Activated CD4-positive, alpha-beta T cell treated with anti-CD3 and anti-CD28 coated beads for 1 hour (primary cell): Measurements from ENCODE around the gene CDCA5.

Experiments
- DNase-seq: peaks from one replicate; pipeline ENCODE4 v3.0.0-alpha.2; 2020

Gene CDCA5

GRCh38 chr11:65104628-65105027 is 20.8 kb upstream of the CDCA5 start:
- DNase-seq: no peak

DNA sequence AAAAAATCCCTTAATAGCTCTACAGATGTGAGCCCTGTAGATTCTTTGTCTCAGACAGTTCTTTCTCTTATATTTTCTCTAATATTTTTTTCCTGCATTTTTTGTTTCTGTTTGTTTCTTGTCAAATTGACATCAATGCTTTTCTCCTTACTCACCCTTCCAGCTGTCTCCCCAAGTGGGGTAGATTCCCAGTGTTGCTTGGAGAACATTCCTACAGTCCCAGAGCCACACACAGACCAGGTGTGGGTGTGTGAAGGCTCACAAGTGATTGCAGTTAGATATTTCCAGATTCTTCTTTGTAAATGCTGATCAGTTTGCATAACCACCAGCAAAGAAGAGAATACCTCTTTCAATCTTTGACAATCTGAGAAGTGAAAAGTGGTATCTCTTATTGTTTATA is 19.6 kb upstream of the CDCA5 start:
- no peak for DNase-seq

DNA sequence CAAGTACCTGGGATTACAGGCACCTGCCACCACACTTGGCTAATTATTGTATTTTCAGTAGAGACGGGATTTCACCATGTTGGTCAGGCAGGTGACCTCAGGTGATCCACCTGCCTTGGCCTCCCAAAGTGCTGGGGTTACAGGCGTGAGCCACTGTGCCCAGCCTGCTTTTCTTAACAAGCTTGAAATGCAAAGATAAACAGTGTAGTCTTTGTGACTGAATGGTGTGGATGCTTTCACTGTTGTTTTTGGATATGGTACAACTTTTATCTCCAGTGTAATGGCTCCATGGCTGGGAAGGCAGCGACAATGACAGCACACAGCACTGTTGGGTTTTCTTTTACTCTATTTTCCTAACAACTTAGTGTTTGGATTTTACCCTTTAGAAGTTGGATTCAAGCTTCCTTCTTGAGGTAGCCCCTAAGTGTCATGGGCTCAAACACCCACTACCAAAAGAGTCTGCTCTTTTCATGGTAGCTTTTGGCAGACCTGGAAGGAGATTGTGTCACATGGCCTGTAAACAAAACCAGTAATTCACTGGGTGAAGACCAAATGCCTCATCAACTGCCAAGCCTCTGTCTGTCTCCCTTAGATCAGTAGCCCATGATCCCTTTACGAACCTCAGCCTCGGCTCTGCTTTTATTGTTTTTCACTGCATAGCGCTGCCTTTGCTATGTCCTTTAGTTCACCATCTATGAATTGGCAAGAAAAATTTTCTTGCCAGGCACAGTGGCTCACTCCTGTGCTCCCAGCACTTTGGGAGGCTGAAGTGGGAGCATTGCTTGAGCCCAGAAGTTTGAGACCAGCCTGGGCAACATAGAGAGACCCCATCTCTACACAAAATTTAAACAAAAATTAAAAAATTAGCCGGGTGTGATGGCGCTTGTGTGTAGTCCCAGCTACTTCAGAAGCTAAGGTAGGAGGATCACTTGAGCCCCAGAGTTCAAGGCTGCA is 18.6 kb upstream of the CDCA5 start:
- no peak for DNase-seq

DNA sequence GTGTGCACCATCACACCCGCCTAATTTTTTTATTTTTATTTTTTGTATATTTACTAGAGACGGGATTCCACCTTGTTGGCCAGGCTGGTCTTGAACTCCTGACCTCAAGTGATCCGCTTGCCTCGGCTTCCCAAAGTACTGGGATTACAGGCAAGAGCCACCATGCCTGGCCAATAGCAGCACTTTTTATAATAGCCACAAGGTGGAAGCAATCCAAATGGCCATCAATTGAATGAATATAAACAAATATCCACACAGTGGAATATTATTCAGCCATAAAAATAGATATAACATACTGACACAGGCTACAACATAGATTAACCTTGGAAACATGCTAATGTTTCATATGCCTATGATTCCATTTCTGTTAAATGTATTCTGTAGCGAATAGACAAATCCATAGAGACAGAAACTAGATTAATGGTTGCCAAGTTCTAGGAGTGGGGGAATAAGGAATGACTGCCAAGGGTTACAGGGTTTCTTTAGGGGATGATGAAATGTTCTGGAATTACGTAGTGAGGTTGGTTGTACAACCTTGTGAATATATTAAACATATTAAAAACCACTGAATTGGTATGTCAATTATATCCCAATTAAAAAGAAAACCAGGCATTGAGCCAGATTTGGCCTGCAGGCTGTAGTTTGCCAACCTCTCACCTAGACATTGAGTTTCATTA is 17.0 kb upstream of the CDCA5 start:
- no peak for DNase-seq

DNA sequence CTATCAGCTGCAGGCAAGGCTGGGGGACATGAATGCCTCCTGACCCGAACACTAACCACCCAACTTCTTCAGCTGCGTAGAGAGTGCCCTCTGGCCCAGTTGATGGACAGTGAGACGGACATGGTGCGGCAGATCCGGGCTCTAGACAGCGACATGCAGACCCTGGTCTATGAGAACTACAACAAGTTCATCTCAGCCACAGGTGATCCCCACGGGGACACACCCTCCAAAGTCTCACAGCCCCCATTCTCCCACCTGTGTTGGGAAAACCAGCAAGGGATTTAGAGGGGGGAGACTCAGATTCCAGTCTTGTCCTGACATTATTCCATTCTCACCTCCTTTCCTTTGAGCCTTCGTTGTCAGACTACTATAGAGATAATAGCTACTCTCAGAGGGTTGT is 13.1 kb upstream of the CDCA5 start:
- DNase-seq: no peak

DNA sequence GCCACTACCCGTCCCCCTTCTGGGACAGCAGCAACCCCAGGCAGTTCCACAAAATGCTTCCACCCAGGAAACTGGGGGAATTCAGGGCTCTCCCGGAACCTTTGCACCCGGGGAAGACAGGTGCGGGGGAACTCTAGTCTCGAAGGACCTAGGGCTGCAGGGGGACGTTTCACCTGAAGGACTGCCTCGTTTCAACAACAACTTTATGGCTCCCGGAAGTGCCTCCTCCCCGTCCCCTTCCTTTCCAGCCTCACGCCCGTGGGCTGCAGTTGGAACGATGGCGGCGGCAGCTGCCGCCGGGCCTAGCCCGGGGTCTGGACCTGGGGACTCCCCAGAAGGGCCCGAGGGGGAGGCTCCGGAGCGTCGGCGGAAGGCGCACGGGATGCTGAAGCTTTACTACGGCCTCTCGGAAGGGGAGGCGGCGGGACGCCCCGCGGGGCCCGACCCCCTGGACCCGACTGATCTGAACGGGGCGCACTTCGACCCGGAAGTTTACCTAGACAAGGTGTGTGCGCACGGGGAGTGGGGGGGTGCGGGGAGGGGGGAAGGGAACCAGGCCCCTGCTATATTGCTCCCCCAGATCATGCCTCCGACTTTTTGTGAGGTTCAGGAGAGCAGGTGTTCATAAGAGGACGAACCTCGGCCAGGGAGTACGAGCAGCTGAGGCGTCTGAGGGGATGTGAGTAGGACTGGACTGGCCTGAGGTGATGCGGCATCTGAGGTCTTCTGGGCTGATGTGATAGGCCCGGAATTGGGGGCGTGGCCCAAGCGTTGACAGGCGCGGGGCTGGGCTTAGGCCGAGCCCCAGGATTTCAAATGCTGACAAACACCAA is 12.3 kb upstream of the CDCA5 start, which contains the start of gene VPS51:
VPS51 (plus strand) TSS at position 241 of the 833 bp plus-strand sequence; CDS start at position 278, 37 bp downstream.
- peak; percentile 77 for DNase-seq

- no peak for DNase-seq
Observed at GRCh38 chr11:65095427-65095826, 11.6 kb upstream of the CDCA5 start.

GRCh38 chr11:65090628-65091027 is 6.8 kb upstream of the CDCA5 start:
- no peak for DNase-seq

DNA sequence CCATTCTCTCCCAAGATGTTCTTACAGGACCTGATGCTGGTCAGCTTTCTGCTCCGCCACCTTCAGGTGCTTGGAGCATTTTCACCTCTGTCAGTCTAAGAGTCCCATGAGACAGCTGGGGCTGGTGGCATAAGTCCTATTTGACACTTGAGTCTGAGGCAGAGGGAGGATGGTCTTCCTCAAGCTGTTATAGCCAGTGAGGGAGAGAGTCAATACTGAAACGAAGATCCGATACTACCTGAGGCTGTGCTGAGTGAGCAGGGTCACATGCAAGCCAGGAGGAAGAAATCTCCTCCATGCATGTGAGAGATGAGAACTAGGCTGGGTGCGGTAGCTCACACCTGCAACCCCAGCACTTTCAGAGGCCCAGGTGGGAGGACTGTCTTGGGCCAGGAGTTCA is 5.8 kb upstream of the CDCA5 start:
- DNase-seq: no peak

- no peak for DNase-seq
Observed at GRCh38 chr11:65087827-65088226, 4.0 kb upstream of the CDCA5 start.

DNA sequence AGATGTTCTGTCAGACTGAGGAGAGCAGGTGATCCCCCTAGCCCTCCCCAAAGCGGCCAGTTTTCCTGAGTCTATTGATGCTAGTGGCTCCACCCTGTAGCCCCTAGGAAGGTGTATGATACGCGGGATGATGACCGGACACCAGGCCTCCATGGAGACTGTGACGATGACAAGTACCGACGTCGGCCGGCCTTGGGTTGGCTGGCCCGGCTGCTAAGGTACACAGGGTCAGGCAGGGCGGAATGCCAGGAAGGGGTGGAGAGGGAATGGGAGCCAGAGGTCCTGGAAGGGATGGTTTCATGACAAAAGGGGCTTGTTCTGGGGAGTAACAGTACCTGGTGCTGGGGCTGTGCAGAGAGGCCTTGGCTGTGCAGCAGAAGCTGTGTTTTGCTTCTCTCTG is 3.4 kb upstream of the CDCA5 start:
- DNase-seq: no peak

DNA sequence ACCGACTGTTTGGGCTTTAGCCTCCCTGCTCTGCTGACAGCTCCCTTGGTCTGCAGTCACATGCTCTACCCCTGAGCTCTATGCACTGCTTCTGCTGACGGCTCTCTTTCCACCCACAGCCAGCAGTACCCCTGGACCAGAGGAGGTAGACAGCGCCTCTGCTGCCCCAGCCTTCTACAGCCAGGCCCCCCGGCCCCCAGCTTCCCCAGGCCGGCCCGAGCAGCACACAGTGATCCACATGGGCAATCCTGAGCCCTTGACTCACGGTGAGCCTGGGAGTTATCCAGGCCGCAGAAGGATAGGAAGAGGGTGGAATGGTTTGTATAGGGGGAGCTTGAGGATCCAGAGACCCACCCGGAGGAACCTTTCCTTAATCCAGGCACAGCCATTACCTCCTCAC is 3.0 kb upstream of the CDCA5 start:
- no peak for DNase-seq

DNA sequence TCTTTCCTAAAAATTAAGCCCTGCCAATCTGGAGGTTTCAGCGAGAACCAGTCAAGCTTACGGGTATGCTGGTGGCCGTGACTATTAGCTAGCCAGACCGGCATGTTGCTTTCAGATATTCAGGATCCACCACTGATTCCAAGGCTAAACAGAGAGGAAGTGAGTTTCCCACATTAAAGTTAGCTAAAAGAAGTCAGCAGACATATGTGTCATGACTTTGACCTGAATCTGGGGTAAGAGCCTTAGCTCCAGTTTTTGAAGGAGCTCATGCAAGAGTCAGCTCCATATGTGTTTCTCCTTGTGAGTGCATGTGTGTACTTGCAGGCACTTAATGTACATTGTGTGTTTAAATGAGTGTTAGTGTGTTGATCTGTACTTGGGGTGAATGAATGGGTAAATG is 1.6 kb upstream of the CDCA5 start:
- DNase-seq: no peak

DNA sequence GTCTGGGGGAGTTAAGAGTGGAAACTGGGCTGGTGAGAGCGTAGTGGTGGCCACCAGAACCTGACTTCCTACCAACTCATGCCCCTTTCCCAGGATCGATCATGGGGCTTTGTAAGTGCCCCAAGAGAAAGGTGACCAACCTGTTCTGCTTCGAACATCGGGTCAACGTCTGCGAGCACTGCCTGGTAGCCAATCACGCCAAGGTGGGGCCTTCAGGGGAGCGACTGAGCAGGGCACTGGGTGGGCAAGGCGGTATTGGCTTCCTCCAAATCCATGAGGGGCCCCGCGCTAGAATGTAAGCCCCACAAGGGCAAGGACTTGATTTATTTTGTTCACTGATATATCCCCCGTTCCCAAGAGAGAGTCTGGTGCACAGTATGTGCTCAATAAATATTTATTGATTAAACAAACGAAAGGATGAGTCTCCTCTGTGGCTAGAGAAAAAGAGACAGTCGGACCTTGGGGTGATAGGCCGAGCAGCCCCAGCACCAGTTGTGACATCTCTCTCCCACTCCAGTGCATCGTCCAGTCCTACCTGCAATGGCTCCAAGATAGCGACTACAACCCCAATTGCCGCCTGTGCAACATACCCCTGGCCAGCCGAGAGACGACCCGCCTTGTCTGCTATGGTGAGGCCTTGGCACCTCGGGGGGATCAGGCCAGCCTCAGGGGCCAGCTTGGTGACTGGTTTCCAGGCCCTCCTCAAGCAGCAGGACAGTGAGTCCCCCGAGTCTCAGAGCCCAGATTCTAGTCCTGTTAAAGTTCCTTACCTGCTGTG is 947 bp upstream of the CDCA5 start:
- no peak for DNase-seq

- DNase-seq: no peak
Observed at GRCh38 chr11:65083134-65083833, 556 bp downstream of the CDCA5 start.

DNA sequence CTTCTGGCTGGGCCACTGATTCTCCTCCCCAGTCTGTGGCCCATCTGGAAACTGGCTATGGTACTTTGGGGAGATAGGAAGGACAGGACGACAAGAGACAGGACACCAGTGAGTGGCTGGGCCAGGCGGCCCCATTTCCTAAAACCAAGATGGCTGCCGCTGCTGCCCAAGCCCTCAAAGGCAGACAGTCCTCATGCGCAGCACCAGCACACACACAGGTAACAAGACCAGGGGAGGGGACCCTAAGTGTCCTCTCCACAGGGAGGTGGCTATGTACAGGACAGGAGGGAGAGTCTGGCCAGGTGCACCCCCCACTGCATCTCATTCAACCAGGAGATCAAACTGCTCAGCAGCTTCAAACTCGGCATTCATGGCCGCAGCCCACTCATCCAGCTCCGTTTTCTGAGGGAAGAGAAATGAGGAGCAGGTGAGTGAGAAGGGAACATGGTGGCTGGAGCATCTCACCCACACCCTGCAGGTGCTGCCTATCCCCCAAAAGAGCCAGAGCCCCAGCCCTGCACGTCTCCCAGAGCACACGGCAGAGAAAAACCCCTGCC is 5.0 kb downstream of the CDCA5 start:
- no peak for DNase-seq

- peak; percentile 61 for DNase-seq
Observed at GRCh38 chr11:65078151-65078550, 5.7 kb downstream of the CDCA5 start.

- DNase-seq: no peak
Observed at GRCh38 chr11:65077451-65077850, 6.4 kb downstream of the CDCA5 start.

DNA sequence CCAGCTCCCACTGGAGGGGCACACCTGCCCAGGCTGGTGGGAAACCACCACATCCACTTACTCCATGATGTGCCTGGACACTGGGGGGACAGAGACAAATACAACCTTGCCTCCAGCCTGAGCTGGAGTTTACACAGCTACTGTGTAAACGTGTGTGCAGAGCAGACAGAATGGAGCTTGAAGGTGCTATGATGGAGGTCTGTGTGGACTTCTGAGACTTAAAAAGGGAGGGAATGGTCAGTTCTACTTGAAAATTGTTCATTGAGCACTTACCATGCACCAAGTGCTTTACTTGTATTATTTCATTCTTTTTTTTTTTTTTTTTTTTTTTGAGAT is 11.2 kb downstream of the CDCA5 start:
- no peak for DNase-seq

DNA sequence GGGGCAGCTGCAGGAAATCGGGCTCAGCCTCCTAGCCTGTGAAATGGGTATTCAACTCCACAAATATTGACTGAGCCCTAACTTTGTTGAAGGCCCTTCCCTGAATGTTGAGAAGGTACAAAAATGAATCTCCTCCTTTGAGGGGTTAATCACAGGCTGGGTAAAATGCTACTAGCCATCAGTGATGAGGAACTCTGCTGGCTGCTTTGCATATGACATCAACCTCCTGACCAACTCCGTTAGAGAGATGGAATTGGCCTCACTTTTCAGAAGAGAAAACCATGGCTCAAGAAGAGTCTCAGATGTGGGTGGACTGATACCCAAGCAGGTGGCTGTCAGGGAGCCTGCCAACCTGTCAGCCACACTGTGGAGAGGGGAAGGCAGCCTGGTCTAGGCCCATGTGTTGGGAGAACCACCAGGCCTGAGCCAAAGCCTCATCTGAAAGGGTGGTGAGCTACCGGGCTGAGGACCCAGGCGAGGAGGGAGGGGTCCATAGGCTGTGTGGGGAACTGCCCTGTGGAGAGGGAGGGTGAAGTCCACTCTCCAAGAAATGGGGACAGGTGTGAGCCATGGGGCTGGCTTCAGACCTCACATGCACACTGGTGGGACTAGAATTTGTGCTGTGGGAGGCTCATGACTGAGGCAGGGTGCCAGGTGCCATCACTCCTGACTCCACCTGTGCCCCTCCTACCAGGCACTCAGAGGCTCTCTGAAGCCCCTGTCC is 11.8 kb downstream of the CDCA5 start:
- no peak for DNase-seq

- DNase-seq: no peak
Observed at GRCh38 chr11:65069217-65069616, 14.6 kb downstream of the CDCA5 start.
